ENCODE measurements around the gene SPINT1. TPM values are rescaled to one million over a fixed set of nuclear protein-coding genes. Genes with fewer than 3 reads are reported as not detected.

SPINT1 gene
- total RNA-seq, 1 donor from 2014 or later = 8.0 TPM

Other genes starting within 250 kb of the SPINT1 start
- 4.2 and 10.8 TPM in 2 replicates for gene KNL1, start 249.8 kb upstream of the SPINT1 start, total RNA-seq
- 3.4 and 4.7 TPM in 2 replicates for gene RAD51, start 148.9 kb upstream of the SPINT1 start, total RNA-seq
- 20.5 and 26.5 TPM in 2 replicates for gene RMDN3, start 88.8 kb upstream of the SPINT1 start, total RNA-seq
- gene GCHFR, start 80.0 kb upstream of the SPINT1 start, total RNA-seq = 2.2 and 3.7 TPM in 2 replicates
- not detected in 2 replicates for gene C15orf62, start 74.1 kb upstream of the SPINT1 start, total RNA-seq
- 25.7 and 26.0 TPM in 2 replicates for gene ZFYVE19, start 37.0 kb upstream of the SPINT1 start, total RNA-seq
- gene DNAJC17, start 36.6 kb upstream of the SPINT1 start, total RNA-seq = 15.5 and 19.8 TPM in 2 replicates
- gene PPP1R14D, start 15.3 kb upstream of the SPINT1 start, total RNA-seq = not detected in 2 replicates
- 0.10 and 0.23 TPM in 2 replicates for gene RHOV, start 30.2 kb downstream of the SPINT1 start, total RNA-seq
- 60.4 and 63.8 TPM in 2 replicates for gene VPS18, start 50.4 kb downstream of the SPINT1 start, total RNA-seq
- 91.1 and 213 TPM in 2 replicates for gene DLL4, start 85.3 kb downstream of the SPINT1 start, total RNA-seq
- 10.3 and 12.7 TPM in 2 replicates for gene CHAC1, start 109.4 kb downstream of the SPINT1 start, total RNA-seq